GM12892 (cell line): ENCODE data around the gene PIK3R5.

Source experiments
- POLR2A ChIP-seq: IDR thresholded peaks from 2 replicates; pipeline ENCODE4 v1.6.1; 2011; ENCODE audit warnings: low read depth, low read length, control low read depth
- TAF1 ChIP-seq: IDR thresholded peaks from 2 replicates; pipeline ENCODE4 v1.6.1; 2011; ENCODE audit warnings: low read depth, mild to moderate bottlenecking, control low read depth, low read length, borderline replicate concordance

DNA sequence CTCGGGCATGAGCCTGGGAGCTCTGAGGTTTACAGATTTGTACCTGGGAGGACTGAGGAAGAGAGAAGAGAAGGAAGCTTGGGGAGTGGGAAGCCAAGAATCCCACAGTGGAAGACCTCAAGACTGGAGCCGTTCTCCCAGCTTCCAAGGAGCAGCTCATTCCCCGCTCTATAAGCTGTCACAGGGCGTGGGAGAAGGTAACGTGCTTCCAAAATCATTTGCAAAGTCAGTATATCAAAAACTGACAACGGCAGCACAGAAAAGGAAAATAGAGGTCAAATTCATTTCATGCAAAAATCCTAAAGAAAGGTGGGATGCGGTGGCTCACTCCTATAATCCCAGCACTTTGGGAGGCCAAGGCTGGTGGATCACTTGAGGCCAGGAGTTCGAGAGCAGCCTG is 7.8 kb downstream of the PIK3R5 start:
- TF ChIP-seq TAF1 = no peak
- TF ChIP-seq POLR2A = no peak
